Fibroblast of skin of right biceps (primary cell): ENCODE results near the gene FN3KRP.

Experiments
- DNase-seq: peaks from one replicate; pipeline ENCODE4 v3.0.0-alpha.2; 2013

Gene FN3KRP, protein sequence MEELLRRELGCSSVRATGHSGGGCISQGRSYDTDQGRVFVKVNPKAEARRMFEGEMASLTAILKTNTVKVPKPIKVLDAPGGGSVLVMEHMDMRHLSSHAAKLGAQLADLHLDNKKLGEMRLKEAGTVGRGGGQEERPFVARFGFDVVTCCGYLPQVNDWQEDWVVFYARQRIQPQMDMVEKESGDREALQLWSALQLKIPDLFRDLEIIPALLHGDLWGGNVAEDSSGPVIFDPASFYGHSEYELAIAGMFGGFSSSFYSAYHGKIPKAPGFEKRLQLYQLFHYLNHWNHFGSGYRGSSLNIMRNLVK

DNA sequence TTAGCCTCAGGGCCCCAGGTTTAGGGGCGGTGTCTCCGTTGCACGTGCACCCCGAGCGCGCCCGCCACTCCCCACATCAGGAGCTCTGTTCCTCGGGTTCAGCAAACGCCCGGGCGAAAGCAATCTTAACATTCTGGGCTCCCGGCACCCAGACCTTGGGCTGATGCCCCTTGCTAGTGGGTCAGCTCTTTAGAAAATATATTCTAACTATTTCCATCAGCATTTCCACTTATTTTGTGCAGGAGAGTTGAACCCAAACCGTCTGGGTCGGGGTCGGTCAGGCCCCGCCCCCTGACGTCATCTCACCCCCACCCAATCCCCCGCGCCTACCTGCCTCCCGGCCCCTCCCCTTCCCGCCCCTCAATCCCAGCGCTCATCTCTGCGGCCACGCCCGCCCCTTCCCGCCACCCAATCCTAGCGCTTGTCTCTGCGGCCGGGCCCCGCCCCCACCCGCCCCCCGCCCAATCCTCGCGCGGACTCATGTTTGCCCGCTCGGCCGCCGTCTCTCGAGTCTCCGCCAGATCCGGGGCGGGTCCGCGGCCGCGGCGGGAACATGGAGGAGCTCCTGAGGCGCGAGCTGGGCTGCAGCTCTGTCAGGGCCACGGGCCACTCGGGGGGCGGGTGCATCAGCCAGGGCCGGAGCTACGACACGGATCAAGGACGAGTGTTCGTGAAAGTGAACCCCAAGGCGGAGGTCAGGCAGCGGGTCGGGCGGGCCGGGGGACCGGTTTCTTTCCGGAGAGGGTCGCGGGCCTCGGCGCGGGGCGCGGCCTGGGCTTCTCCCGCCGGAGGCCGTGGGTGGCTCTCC is at the start of gene FN3KRP:
FN3KRP (plus strand) TSS at position 504 of the 808 bp plus-strand sequence; CDS start at position 554, 50 bp downstream.
- peak; percentile 92 for DNase-seq

DNA sequence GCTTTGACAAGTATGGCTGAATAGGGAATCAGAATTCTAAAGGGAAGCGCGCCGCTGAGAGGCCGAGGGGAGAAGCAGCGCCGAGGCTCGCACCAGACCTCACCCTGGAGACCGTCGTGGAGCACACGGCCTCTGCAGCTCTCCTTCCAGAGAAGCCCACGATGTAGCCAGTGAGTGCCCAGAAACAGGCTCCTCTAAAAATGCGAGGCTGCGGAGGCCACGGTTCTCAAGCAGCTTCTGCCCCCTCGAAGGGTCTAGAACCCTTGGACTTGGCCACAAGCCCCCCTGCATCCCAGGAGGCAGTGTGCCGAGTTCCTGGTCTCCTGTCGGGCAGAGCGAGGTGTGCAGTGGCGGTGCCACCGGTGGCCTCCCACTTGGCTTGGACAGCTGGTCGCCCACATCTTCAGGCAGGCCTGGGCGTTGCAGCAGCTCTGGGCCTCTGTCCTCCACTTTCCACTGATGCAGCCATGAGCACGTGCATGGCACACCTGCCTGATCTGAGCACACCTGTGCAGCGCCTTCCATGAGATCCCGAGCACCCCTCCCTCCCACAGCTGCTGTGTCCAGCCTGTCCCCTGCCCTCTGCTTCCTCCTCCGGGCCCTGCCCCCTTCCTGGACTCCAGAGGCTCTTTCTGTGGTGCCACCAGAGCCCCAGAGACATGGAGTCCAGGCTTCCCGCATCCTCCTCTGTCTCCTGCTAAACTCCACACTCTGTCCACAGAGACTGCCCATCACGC is 49.4 kb upstream of the FN3KRP start:
- no peak for DNase-seq

DNA sequence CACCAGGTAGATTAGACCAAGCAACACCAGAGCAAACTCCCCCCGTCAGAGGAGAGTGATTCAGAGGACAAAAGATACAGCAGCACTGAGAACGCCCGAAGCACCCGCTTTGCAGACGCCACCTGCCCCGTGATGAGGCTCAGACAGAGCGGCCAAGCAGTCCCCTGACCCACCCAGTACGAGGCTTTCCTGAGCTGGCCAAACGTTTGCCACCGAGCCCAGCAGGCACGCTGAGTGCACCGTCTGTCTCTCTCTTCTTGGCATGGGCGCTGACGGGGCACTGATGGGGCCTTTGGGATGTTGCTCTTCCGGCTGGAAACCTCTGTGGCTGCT is 48.9 kb upstream of the FN3KRP start:
- DNase-seq, result no peak

DNA sequence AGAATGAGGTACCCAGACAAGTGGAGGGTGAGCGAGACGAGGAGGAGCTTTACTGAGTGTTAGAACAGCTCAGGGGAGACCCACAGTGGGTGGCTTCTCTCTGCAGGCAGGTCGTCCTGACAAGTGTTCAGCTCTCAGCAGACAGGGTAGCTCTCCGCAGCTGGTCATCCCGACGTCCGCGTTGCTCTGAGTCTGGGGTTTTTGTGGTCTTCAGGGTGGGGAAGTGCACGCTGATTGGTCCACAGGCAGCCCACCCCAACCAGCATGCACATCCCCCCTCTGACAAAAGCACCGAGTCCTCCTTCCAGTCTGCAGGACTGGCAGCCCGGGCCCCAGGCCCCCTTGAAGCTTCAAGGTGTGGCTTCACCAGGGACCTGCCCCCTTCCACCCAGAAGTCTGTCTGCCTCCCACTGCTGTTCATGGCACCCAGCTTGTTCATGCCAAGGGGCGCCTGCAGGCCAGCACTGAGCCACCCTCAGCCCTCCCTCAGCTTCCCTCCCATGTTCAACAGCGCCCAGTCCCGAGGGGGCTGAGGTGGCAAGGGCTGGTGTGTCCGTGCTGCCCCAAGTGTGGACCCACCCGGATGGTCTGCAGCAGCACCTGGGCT is 48.4 kb upstream of the FN3KRP start:
- DNase-seq, result no peak

DNA sequence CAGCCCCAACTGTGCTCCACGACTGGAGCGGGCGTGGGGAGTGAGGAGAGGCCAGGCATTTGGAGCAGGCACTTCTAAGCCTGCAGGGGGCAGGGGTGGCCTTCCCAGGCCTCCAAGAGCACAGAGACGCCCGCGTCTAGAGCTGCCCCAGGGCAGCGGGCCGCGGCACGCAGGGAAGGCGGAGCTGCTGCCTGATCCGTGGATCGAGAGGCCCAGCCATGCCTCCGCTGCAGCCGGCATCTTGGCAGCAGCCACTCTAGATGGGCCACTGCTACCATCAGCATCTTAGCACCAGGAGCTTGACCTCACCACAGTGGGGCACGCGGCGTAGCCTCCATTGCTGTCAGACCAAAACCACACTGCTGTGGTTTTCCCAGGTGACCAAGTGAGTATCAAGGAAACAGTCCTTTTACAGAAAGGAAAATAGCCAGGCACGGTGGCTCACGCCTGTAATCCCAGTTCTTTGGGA is 47.8 kb upstream of the FN3KRP start:
- peak; percentile 57 for DNase-seq

DNA sequence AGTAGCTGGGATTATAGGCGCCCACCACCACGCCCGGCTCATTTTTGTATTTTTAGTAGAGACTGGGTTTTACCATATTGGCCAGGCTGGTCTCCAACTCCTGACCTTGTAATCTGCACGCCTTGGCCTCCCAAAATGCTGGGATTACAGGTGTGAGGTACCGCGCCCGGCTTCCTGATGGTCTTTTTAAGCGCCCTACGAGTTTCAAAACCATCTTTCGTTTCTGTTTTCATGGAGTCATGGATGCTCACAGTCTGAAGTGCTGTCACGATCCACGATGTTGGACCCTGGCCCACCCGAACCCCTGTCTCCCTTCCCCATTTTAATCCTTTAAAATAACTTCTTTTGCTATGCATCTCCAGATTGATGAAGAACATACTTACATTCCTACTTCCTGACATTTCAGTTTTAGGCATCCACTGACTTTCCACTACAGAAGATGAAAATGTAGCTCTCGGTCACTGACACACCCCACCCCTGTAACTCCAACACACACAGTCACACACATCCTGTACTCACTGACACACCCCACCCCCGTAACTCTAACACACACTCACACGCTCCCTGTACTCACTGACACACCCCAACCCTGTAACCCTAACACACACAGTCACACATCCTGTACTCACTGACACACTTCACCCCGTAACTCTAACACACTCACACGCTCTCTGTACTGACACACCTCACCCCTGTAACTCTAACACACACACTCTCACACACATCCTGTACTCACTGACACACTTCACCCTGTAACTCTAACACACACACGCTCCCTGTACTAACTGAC is 45.6 kb upstream of the FN3KRP start:
- no peak for DNase-seq

DNA sequence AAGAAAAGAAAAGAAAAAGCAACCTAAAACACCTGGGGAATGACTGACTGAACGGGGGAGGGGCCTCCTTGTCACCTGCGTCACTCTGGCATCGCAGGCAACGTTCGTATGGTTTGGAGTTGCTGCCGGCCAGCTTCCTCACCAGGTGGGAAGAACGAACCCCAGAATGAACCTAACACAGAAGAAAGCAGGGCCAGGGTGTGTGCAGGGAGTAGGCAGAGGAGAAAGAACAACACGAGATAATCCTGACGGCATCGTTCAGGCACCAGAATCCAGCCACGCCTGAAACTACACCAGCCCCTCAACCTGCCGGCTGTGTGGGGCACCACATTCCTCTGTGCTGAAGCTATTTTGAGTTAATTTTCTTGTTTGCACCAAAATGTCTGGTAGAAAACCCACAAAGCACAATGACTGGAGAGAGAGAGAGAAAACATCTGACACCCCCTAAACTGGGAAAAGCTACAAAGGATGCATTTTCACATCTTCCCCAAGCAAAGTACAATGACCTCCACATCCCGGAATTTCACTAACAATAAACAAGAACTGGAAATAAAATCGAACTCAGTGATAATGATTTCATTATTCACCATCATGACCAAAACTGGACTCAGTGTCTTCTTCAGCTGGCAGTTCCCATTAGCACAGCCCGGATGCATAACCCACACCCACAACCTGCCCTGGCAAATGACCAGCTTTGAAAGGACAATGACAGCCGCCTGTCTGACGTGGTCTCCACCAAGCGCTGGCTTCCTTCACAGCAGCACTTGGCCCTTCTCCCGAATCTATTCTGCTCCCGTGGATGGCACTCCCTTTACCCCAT is 41.6 kb upstream of the FN3KRP start:
- DNase-seq, result no peak

DNA sequence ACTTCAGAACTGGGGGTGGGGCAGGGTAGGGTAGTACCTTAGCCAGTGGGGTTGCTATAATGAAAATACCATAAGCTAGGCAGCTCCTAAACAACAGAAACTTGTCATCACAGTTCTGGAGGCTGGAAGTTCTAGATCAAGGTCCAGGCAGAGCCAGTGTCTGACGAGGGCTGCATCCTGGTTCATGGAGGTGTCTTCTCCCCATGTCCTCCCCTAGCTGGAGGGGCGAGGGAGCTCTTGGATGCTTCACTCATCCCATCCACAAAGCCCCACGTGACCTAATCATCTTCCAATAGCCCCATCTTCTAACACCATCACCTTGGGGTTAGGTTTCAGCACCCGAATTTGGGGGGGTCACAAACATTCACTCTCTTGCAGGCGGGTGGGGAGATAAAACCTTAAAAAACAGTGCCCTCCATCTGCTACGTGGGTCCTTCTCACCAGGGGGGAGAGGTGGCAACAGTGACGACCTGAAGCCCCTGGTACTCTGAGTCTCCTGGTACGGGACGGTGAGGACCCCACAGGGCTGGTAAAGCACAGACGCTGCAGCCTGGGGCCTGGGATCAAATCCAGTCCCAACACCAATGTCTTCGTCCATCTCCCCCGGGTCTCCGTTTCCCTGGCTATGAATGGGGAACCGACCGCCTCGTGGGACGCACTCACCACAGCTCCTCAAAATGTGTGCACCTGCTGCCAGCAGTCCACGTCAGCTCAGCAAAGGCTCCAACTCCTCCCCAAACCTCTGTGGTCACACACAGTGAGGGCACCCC is 40.8 kb upstream of the FN3KRP start:
- no peak for DNase-seq

DNA sequence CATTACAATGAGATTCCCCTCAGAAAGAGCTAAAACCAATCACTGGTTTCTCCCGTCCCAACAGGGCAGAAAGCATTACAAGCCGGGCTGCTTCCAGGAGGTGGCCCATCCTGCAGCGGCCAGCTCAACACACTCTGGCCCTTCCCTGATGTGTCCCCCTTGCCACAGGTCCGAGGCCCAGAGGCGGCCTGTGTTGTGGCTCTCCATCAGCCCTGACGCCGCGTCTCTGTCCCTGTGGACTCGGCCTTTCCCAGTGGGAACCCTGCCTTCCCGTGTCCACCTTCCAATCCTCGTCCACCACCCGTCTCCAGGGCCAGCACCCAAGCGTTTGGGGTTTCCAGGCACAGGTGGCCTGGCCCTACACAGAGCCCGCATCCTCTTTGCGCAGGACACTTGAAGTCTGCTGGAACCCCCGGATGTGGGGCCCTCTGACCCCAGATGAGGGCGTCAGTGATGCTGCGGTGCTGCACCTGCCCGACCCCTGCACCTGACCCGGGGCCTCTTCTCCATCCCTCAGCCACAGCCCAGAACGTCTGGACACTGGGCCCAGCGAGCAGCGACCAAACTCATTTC is 39.1 kb upstream of the FN3KRP start:
- DNase-seq, result no peak

DNA sequence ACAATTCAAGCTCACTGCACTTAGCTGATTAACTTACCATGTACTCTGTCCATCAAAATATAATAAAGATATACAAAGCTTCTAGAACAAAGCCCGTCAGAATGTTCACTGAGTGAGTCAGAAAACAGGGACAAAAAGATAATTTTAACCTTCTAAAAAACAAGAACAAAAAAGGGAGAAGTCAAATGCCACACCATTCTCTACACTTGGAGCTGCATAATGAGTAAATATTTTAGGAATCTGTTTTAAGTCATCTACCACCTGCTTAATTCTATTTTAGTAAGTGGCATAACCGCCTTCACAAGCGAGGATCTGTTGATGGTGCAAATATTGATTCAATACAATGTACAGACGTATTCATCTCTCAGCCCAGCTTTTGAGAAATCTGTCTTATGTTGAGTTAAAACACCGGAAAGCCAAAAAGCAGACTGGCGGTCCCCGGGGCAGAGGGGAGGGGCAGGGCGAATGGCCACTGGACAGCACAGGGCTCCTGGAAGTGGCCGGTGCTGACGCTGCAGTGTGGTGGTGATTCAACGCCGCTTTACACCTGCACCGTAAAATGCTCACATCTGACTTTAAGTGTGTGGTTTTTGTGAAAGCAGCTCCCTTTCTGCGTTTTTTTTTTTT is 38.1 kb upstream of the FN3KRP start:
- no peak for DNase-seq

DNA sequence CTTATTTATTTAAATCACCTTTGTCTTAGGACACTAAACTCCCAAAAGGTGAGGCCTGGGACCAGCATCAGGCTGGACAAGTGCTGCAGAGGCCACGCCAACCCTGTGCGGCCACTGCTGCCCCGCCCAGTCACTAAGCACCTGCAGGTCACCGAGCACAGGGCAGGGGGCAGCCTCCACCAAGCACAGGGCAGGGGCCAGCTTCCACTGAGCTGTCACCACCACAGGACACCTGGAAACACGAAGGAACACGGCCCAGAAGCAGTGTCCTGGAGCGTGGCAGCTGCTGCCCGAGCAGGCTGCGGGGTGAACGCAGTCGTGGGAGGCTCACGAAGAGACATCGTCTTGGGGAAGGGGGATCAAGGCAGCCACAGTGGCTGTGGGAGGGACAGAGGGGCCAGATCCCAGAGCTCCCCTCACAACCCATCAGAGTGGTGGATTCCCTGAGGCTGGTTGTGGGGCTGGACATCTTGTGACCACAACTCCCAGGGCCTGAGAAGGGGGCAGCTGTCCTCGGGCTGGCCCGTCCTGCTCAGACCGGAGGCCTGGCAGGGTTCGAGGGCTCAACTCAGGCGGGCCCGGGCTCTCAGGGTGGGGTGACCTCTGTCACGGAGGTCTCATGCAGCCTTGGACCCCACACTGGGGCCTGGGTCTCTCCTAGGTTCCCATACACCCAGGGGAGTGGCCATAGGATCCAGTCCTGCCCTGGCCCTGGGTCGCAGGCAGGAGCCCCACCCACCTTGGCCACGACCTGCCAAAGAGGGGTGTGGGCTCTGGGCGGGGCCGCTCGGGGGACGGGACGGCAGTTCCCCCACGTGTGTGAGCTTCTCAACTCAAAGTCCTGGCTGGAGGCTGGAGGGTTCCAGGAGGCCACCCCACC is 36.7 kb upstream of the FN3KRP start:
- DNase-seq, result no peak

DNA sequence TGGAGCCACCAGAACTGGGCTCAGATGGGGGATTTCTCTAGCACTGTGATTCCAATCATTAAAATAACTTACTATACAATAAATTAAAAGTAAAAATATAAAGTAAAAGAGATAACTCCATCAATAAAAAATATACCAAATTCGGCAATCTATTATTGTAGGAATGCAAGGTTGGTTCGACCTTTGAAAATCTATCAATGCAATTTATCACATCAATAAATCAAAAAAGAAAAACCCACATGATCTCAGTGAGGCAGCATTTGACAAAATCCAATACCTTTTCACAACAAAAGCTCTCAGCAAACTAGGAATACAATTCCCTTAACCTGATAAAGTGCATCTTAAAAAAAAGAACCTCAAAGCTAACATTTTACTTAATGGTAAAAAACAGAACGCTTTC is 35.0 kb upstream of the FN3KRP start:
- no peak for DNase-seq

DNA sequence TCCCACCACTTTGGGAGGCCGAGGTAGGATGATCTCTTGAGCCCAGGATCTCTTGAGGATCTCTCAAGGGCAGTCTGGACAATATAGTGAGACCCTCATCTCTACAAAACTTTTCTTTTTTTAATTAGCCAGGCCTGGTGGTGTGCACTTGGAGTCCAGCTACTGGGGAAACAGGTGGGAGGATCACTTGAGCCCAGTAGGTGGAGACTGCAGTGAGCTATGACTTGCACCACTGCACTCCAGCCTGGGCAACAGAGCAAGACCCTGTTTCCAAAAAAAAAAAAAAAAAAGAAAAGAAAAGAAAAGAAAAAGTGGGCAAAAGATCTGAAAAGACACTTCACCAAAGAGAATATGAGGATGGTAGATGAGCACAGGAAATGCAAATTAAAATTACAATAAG is 33.0 kb upstream of the FN3KRP start:
- no peak for DNase-seq

DNA sequence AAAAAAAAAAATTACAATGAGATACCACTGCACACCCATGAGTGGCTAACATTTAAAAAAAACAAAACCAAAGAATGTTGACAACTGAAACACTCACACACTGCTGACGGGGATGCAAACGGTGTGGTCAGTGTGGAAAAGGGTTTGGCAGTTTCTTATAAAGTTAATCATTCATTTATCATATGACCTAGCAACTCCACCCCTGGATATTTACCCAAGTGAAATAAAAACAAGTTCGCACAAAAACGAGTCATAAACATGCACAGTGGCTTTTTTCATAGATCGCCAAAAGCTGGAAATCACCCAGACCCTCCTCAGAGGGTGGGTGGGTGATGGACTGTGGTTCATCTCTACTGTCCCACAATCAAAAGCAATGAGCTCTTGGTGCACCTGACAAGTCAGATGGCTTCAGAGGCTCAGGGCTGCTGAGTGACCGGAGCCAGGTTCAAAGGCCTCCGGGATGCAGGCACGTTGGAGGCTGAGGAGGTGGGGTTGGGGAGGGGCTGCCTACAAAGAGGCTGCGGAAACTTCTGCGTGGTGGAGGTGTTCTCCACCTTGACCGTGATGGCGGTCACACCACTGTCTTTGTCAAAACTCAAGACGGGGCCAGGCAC is 32.2 kb upstream of the FN3KRP start:
- no peak for DNase-seq

DNA sequence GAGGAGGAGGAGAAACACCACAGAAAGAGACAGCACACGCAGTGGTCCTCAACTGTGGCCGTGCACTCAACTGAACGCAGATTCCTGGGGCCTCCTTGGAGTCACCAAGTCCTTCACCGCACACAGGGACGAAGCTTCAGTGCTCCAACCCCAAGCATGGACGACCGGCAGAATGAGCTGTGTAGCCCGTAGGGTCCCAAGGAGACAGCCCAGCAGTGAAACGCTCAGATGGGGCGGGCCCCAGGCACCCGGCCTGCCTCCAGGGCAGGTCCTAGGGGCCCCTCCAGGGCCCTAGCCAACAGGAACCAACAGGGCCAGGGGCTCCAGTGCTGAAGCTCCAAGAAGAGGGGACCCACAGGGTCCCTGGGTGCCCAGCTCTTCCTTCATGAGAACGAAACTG is 31.2 kb upstream of the FN3KRP start:
- no peak for DNase-seq

DNA sequence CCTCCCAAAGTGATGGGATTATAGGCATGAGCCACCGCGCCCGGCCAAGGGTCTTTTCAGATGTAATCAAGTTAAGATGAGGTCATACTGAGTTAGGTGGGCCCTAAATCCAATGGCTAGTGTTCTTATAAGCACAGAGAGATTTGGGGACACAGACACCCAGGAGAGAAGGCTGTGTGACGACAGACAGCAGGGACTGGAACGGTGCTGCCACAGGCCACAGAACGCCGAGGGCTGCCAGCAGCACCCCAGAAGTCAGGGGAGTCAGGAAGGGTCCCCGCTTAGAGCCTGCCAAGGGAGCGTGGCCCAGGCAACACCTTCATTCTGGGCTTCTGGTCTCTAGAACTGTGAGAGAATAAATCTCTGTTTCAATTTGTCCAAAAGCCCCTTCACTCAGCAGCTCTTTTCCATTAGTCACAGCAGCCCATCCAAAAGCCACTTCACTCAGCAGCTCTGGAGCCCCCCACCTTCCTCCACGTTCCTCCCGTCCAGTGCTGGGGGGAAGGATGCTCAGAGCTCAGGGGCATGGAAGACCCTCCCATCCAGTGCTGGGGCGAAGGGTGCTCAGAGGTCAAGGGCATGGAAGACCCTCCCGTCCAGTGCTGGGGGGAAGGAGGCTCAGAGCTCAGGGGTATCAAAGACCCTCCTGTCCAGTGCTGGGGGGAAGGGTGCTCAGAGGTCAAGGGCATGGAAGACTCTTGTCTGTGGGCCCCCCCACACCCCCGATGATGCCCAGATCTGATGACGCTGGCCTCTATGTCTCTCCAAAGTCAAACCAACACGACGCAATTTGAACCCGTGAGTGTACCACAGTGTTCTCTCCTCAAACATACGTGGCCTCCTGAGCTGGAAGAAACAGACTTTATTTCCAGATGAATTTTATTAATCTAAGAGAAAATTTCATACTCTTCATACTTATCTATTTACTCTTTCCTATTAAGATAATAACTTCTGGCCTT is 29.9 kb upstream of the FN3KRP start:
- no peak for DNase-seq

DNA sequence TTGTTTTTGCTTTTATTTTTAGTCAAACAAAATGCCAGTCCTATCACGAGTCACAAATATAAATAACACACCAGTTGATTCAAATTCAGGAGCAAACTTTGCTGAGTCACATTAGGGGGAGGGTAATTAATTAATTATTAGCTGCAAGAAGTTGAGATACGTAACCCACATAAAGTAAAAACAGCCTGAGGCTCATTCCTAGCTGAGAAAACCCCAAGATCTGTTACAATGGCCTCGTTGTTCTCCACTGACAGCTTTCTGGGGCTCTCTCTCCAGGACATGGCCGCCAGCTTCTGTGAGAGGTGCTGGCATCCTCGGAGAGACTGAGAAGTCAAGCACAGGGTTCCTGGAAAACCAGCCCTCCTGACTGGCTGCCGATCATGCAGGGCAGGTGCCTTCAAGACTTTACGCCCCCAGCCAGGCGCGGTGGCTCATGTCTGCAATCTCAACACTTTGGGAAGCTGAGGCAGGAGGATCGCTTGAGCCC is 29.1 kb upstream of the FN3KRP start:
- no peak for DNase-seq
